Effector memory CD8-positive, alpha-beta T cell (primary cell): Measurements from ENCODE around the gene LRRC53.
A peak's percentile ranks its signal among the peaks of the same experiment; 100 is the strongest.

Experiments
- ATAC-seq: fragments of 150-1000 bp; cut with Tn5 transposase; replicated peaks from 2 replicates; pipeline ENCODE4 v1.10.0; 2021; ENCODE audit warnings: mild to moderate bottlenecking, moderate library complexity
- DNase-seq, 3 experiments: peaks; one replicate each; pipeline ENCODE4 v3.0.0; 2021
- H3K27ac Mint-ChIP-seq, 2 donors: one replicate each; pipeline ENCODE4 v1.8.0; 2022; ENCODE audit warnings: mild to moderate bottlenecking in 2 of 2, mixed read lengths in 2 of 2, moderate library complexity in 2 of 2
- H3K27me3 Mint-ChIP-seq, 2 donors: one replicate each; pipeline ENCODE4 v1.8.0; 2022; ENCODE audit warnings: mixed read lengths in 2 of 2
- H3K36me3 Mint-ChIP-seq: one replicate; pipeline ENCODE4 v1.8.0; 2022; ENCODE audit warnings: mild to moderate bottlenecking, moderate library complexity, mixed read lengths; ENCODE audit not compliant: insufficient read depth
- H3K4me1 Mint-ChIP-seq, 2 donors: one replicate each; pipeline ENCODE4 v1.8.0; 2022; ENCODE audit warnings: low read depth in 2 of 2, mixed read lengths in 2 of 2
- H3K4me3 Mint-ChIP-seq, 2 donors: one replicate each; pipeline ENCODE4 v1.8.0; 2022; ENCODE audit warnings: mild to moderate bottlenecking in 2 of 2, mixed read lengths in 2 of 2, moderate library complexity in 2 of 2
- H3K9me3 Mint-ChIP-seq, 2 donors: one replicate each; pipeline ENCODE4 v1.8.0; 2022; ENCODE audit warnings: mixed read lengths in 2 of 2
- total RNA-seq, 9 experiments: gene quantifications; one replicate each; lab custom pipeline; 2026; lab: John Stamatoyannopoulos, UW

LRRC53 gene
- 0 to 0.11 (median 0) reads per million in 9 experiments for total RNA-seq

- H3K36me3 Mint-ChIP-seq = no peaks in the 10 kb centered on the region
- no peaks in the 10 kb centered on the region for H3K27me3 Mint-ChIP-seq
- no peak within 1 kb of the TSS for H3K27ac Mint-ChIP-seq
- ATAC-seq = no peak
- DNase-seq = no peak
- no peaks in the 10 kb centered on the region for H3K4me1 Mint-ChIP-seq
- no peak within 1 kb of the TSS for H3K4me3 Mint-ChIP-seq
- H3K9me3 Mint-ChIP-seq = no peaks in the 10 kb centered on the region
Observed at GRCh38 chr1:74512170-74512915, at the start of gene LRRC53. Gene LRRC53 (minus strand): TSS chr1:74512611. CDS start chr1:74483349, 29,262 bp downstream.

GRCh38 chr1:74549932-74550331, 37.5 kb upstream of the LRRC53 start:
- Mint-ChIP-seq H3K4me3 (no peak overlapping the region), H3K27me3 (peaks cover 16 to 19% of the 10 kb centered on the region in 2 donors), H3K36me3 (no peaks in the 10 kb centered on the region), H3K4me1 (no peaks in the 10 kb centered on the region), H3K9me3 (no peaks in the 10 kb centered on the region), H3K27ac (no peak overlapping the region)
- no peak for ATAC-seq
- DNase-seq = no peak

GRCh38 chr1:74548961-74549750, 36.7 kb upstream of the LRRC53 start:
- Mint-ChIP-seq H3K27me3 (peaks cover 15 to 16% of the 10 kb centered on the region in 2 donors), H3K4me3 (no peak overlapping the region), H3K27ac (peak overlapping the region in 1 of 2 donors; percentile 16), H3K36me3 (no peaks in the 10 kb centered on the region), H3K9me3 (no peaks in the 10 kb centered on the region), H3K4me1 (no peaks in the 10 kb centered on the region)
- ATAC-seq (no peak), DNase-seq (no peak)

GRCh38 chr1:74545821-74546220, 33.4 kb upstream of the LRRC53 start:
- H3K36me3 Mint-ChIP-seq = no peaks in the 10 kb centered on the region
- H3K27me3 Mint-ChIP-seq = peaks cover 8% of the 10 kb centered on the region in 2 donors
- ATAC-seq = no peak
- H3K27ac Mint-ChIP-seq = no peak overlapping the region
- DNase-seq = no peak
- H3K4me3 Mint-ChIP-seq = no peak overlapping the region
- H3K9me3 Mint-ChIP-seq = no peaks in the 10 kb centered on the region
- no peaks in the 10 kb centered on the region for H3K4me1 Mint-ChIP-seq

GRCh38 chr1:74534241-74534640, 21.8 kb upstream of the LRRC53 start:
- Mint-ChIP-seq H3K27me3 (no peaks in the 10 kb centered on the region), H3K4me1 (no peaks in the 10 kb centered on the region), H3K36me3 (no peaks in the 10 kb centered on the region), H3K27ac (no peak overlapping the region), H3K4me3 (no peak overlapping the region), H3K9me3 (no peaks in the 10 kb centered on the region)
- ATAC-seq (no peak), DNase-seq (no peak)

- no peak overlapping the region for H3K27ac Mint-ChIP-seq
- no peak overlapping the region for H3K4me3 Mint-ChIP-seq
- H3K4me1 Mint-ChIP-seq = no peaks in the 10 kb centered on the region
- ATAC-seq = no peak
- no peak for DNase-seq
- no peaks in the 10 kb centered on the region for H3K36me3 Mint-ChIP-seq
- no peaks in the 10 kb centered on the region for H3K9me3 Mint-ChIP-seq
- H3K27me3 Mint-ChIP-seq = peaks cover 0 to 19% of the 10 kb centered on the region in 2 donors
Observed at GRCh38 chr1:74531796-74532195, 19.4 kb upstream of the LRRC53 start.

GRCh38 chr1:74530892-74531291, 18.5 kb upstream of the LRRC53 start:
- Mint-ChIP-seq H3K27ac (no peak overlapping the region), H3K4me1 (no peaks in the 10 kb centered on the region), H3K27me3 (peaks cover 0 to 19% of the 10 kb centered on the region in 2 donors), H3K36me3 (no peaks in the 10 kb centered on the region), H3K9me3 (no peaks in the 10 kb centered on the region), H3K4me3 (no peak overlapping the region)
- ATAC-seq (no peak), DNase-seq (no peak)

GRCh38 chr1:74528123-74528522, 15.7 kb upstream of the LRRC53 start:
- H3K36me3 Mint-ChIP-seq = peaks cover 2% of the 10 kb centered on the region
- H3K4me3 Mint-ChIP-seq = no peak overlapping the region
- no peak for ATAC-seq
- peaks cover 0 to 19% of the 10 kb centered on the region in 2 donors for H3K27me3 Mint-ChIP-seq
- no peak for DNase-seq
- no peak overlapping the region for H3K27ac Mint-ChIP-seq
- H3K4me1 Mint-ChIP-seq = no peaks in the 10 kb centered on the region
- H3K9me3 Mint-ChIP-seq = no peaks in the 10 kb centered on the region

- Mint-ChIP-seq H3K36me3 (peaks cover 2% of the 10 kb centered on the region), H3K4me1 (no peaks in the 10 kb centered on the region), H3K27me3 (peaks cover 0 to 19% of the 10 kb centered on the region in 2 donors), H3K4me3 (no peak overlapping the region), H3K9me3 (no peaks in the 10 kb centered on the region), H3K27ac (no peak overlapping the region)
- no peak for ATAC-seq
- no peak for DNase-seq
Observed at GRCh38 chr1:74526708-74527107, 14.3 kb upstream of the LRRC53 start.

GRCh38 chr1:74523873-74524480, 11.6 kb upstream of the LRRC53 start:
- H3K36me3 Mint-ChIP-seq = peaks cover 2% of the 10 kb centered on the region
- peaks cover 0 to 19% of the 10 kb centered on the region in 2 donors for H3K27me3 Mint-ChIP-seq
- ATAC-seq = no peak
- no peaks in the 10 kb centered on the region for H3K9me3 Mint-ChIP-seq
- H3K4me3 Mint-ChIP-seq = no peak overlapping the region
- no peak for DNase-seq
- H3K4me1 Mint-ChIP-seq = no peaks in the 10 kb centered on the region
- H3K27ac Mint-ChIP-seq = no peak overlapping the region

- DNase-seq (no peak), ATAC-seq (no peak)
- peaks cover 0 to 3% of the 10 kb centered on the region in 2 donors for H3K27me3 Mint-ChIP-seq
- H3K4me3 Mint-ChIP-seq = no peak overlapping the region
- H3K9me3 Mint-ChIP-seq = no peaks in the 10 kb centered on the region
- H3K4me1 Mint-ChIP-seq = no peaks in the 10 kb centered on the region
- peaks cover 2% of the 10 kb centered on the region for H3K36me3 Mint-ChIP-seq
- no peak overlapping the region for H3K27ac Mint-ChIP-seq
Observed at GRCh38 chr1:74522148-74522547, 9.7 kb upstream of the LRRC53 start.

GRCh38 chr1:74517599-74518051, 5.2 kb upstream of the LRRC53 start:
- Mint-ChIP-seq H3K36me3 (no peaks in the 10 kb centered on the region), H3K27ac (no peak overlapping the region), H3K4me3 (no peak overlapping the region), H3K9me3 (no peaks in the 10 kb centered on the region), H3K4me1 (no peaks in the 10 kb centered on the region), H3K27me3 (no peaks in the 10 kb centered on the region)
- DNase-seq = no peak
- no peak for ATAC-seq

GRCh38 chr1:74513411-74514300, 1.2 kb upstream of the LRRC53 start:
- DNase-seq = no peak

More at GRCh38 chr1:74513411-74514300, 1.2 kb upstream of the LRRC53 start:
- Mint-ChIP-seq H3K9me3 (no peaks in the 10 kb centered on the region), H3K4me3 (no peak overlapping the region), H3K27ac (no peak overlapping the region), H3K36me3 (no peaks in the 10 kb centered on the region), H3K4me1 (no peaks in the 10 kb centered on the region), H3K27me3 (no peaks in the 10 kb centered on the region)
- ATAC-seq = no peak
